Left ventricle myocardium inferior (tissue), 1 donor: Measurements from ENCODE around the gene RARB. TPM values are rescaled to one million over a fixed set of nuclear protein-coding genes. Genes with fewer than 3 reads are reported as not detected.

Experiments used
- DNase-seq: peaks from one replicate; pipeline ENCODE4 v3.0.0-alpha.2; 2020
- H3K27ac ChIP-seq: fragments of 200-600 bp; replicated peaks from 2 replicates; pipeline ENCODE4 v1.8.0; 2021
- H3K27me3 ChIP-seq: fragments of 200-600 bp; 2 replicates; pipeline ENCODE4 v1.8.0; 2021; ENCODE audit warnings: low read depth
- H3K36me3 ChIP-seq: fragments of 200-600 bp; 2 replicates; pipeline ENCODE4 v1.8.0; 2021
- H3K4me1 ChIP-seq: fragments of 200-600 bp; 2 replicates; pipeline ENCODE4 v1.8.0; 2021
- H3K4me3 ChIP-seq: fragments of 200-600 bp; 2 replicates; pipeline ENCODE4 v1.8.0; 2021; ENCODE audit warnings: mild to moderate bottlenecking, moderate library complexity
- H3K9me3 ChIP-seq: fragments of 200-600 bp; replicated peaks from 2 replicates; pipeline ENCODE4 v1.8.0; 2021
- intact Hi-C: fragments of 100-400 bp; cut with micrococcal nuclease; formaldehyde crosslinking; loops from one replicate; pipeline ENCODE4 v1.11.0; 2022
- total RNA-seq: library from RNA; stranded (reverse); fragmentation: NEBNext Ultra II Directional; extraction: Animal tissue kit (Norgen Biotek cat#: 25700); gene quantifications from one replicate; pipeline ENCODE4 v1.2.1, GENCODE V29; 2021
- TF ChIP-seq, protein P1 (sequence below): fragments of 200-600 bp; IDR thresholded peaks from 2 replicates; pipeline ENCODE4 v1.8.0; 2021; ENCODE audit warnings: antibody characterized with exemption, mild to moderate bottlenecking, borderline replicate concordance
- donor health status: DM: no; HTN: yes; CAD: no; lungs with severe emphysema.

RARB gene
- total RNA-seq, 1 donor from 2014 or later = 15.6 TPM

DNA sequence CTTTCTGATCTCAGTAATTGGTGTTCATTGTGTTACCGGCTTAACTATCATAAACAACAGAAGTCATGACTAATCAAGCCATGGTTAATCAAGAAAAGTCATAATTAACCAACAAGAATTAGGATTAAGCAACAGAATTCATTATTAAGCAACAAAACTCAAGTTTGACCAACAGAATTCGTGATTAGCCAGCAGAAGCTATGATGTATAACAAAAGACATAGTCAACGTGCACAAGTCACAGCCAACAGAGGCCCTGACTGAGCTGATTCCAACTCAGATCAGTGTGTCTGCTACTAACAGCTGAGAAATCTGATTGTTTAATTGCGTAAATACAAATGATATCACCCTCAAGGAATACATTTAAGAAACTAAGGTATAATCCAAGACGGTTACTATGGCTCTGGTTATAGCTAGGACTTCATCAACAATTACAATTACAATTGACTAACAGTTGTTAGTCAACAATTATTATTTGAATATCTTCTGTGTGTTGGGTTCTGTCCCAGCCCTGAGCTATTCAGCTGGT, 67.7 kb downstream of the RARB start:
- DNase-seq = no peak
- intact Hi-C loops = no loop called here
- no peaks in the 10 kb centered on the region for H3K27me3 ChIP-seq
- no peak overlapping the region for H3K4me3 ChIP-seq
- no peak overlapping the region for H3K27ac ChIP-seq
- TF ChIP-seq, protein P1, sequence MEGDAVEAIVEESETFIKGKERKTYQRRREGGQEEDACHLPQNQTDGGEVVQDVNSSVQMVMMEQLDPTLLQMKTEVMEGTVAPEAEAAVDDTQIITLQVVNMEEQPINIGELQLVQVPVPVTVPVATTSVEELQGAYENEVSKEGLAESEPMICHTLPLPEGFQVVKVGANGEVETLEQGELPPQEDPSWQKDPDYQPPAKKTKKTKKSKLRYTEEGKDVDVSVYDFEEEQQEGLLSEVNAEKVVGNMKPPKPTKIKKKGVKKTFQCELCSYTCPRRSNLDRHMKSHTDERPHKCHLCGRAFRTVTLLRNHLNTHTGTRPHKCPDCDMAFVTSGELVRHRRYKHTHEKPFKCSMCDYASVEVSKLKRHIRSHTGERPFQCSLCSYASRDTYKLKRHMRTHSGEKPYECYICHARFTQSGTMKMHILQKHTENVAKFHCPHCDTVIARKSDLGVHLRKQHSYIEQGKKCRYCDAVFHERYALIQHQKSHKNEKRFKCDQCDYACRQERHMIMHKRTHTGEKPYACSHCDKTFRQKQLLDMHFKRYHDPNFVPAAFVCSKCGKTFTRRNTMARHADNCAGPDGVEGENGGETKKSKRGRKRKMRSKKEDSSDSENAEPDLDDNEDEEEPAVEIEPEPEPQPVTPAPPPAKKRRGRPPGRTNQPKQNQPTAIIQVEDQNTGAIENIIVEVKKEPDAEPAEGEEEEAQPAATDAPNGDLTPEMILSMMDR = no peak
- H3K36me3 ChIP-seq = peaks cover 20% of the 10 kb centered on the region
- peaks cover 33% of the 10 kb centered on the region for H3K9me3 ChIP-seq
- H3K4me1 ChIP-seq = peaks cover 51% of the 10 kb centered on the region

DNA sequence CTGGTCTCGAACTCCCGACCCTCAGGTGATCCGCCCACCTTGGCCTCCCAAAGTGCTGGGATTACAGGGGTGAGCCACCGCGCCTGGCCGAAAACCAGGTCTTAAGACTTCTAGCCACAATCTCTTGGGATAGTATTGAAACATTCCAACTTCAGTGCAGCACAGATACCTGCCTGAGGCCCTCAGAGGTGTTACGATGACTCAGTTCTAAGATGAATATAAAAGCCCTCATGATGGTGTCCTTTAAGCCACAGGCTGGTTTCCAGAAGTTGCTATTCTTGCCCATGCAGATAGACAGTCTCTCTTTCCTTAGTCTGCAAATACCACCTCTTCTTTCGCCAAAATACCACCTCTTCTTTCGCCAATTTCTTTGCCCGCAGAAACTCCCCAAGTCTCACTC, 69.0 kb downstream of the RARB start:
- TF ChIP-seq, protein P1 = no peak
- Histone ChIP-seq H3K4me1 (peaks cover 60% of the 10 kb centered on the region), H3K27ac (no peak overlapping the region), H3K27me3 (no peaks in the 10 kb centered on the region), H3K4me3 (no peak overlapping the region), H3K9me3 (peaks cover 28% of the 10 kb centered on the region), H3K36me3 (peaks cover 29% of the 10 kb centered on the region)
- intact Hi-C loops = no loop called here
- DNase-seq = no peak

DNA sequence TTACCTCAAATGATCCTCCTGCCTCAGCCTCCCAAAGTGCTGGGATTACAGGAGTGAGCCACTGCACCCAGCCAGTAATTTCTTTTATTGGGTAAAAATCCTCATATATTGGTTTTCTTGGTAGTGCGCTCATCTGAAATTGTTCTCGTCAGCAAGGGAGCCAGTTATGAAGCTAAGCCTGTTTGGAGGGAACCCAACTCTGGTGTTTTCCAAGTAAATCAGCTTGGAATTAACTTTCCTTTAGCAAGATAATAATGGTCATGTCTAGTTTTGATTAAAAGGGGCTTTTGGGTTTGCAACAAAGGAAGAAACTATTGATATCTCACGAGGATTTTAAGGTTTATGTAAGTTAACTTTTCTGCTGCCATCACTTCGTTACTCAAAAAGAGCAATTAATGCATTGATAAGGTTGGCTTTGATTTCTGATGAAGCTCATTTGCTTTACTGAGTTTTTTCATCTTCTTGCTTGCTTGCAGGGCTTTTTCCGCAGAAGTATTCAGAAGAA, 72.7 kb downstream of the RARB start:
- no peak for DNase-seq
- no peaks in the 10 kb centered on the region for H3K27me3 ChIP-seq
- no peak overlapping the region for H3K4me3 ChIP-seq
- peaks cover 17% of the 10 kb centered on the region for H3K36me3 ChIP-seq
- intact Hi-C loops = no loop called here
- peaks cover 79% of the 10 kb centered on the region for H3K4me1 ChIP-seq
- TF ChIP-seq, protein P1 = no peak
- H3K27ac ChIP-seq = peak overlapping the region; percentile 41
- no peaks in the 10 kb centered on the region for H3K9me3 ChIP-seq

DNA sequence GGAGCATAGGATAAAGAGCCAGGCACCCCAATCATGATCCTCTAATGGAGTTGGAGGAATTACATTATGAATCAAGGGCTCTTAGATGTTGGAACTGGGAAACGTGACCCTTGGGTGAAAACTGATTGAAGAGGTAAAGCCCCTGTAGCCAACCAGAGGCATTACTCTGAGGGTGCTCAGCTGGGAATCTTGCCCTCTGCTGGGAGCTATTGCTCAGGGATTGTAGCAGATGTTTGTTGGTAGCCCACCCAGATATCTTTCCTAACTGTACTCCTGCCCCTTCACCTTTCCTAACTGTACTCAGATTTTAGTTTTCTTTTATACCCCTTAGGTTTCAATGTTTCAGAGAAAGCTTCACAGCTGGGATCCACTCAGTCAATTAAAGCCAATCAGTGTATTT, 74.2 kb downstream of the RARB start:
- Histone ChIP-seq H3K4me1 (peaks cover 78% of the 10 kb centered on the region), H3K4me3 (no peak overlapping the region), H3K27me3 (no peaks in the 10 kb centered on the region), H3K9me3 (no peaks in the 10 kb centered on the region), H3K36me3 (peaks cover 17% of the 10 kb centered on the region), H3K27ac (peak overlapping the region; percentile 4)
- no peak for DNase-seq
- intact Hi-C loops = no loop called here
- TF ChIP-seq, protein P1 = no peak

DNA sequence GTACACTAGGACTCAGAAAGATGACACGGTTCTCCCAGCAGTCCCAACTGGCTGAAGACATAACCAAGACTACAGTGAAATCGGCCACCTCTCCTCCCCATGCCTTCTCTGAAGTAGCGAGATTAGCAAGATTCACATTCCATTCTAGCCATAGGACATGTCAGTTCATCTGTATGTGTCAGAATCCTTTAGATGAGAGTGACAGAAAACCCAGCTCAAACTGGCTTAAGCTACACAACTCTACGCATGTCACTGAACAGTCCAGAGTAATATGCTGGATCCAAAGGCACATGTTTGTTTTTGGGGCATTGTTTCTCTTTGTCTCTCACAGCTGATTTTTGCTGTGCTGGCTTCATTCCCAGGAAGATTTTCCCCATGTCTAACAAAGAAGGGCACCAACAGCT, 75.8 kb downstream of the RARB start:
- intact Hi-C loops = no loop called here
- Histone ChIP-seq H3K27ac (peak overlapping the region; percentile 12), H3K4me1 (peaks cover 79% of the 10 kb centered on the region), H3K9me3 (no peaks in the 10 kb centered on the region), H3K4me3 (no peak overlapping the region), H3K36me3 (peaks cover 17% of the 10 kb centered on the region), H3K27me3 (no peaks in the 10 kb centered on the region)
- no peak for DNase-seq
- TF ChIP-seq, protein P1 = no peak
